KOPT-K1 (cell line): ENCODE measurements around the gene PPM1G.

ENCODE experiments used
- H3K27ac ChIP-seq: fragments of 200-600 bp; sonication (generic); 2 replicates; pipeline ENCODE4 v1.5.1; 2016; ENCODE audit warnings: antibody characterized with exemption, mild to moderate bottlenecking, low read depth, low read length; ENCODE audit not compliant: poor library complexity, severe bottlenecking
- H3K36me3 ChIP-seq: fragments of 200-600 bp; sonication (generic); 2 replicates; pipeline ENCODE4 v1.5.1; 2017; ENCODE audit warnings: antibody characterized with exemption, mild to moderate bottlenecking, low read length, moderate library complexity; ENCODE audit not compliant: insufficient read depth
- H3K9me3 ChIP-seq: fragments of 200-600 bp; sonication (generic); 2 replicates; pipeline ENCODE4 v1.5.1; 2017; ENCODE audit warnings: antibody characterized with exemption, low read length, mild to moderate bottlenecking; ENCODE audit not compliant: insufficient read depth, poor library complexity, severe bottlenecking

The PPM1G gene

GRCh38 chr2:27381577-27382181 lies 27.7 kb downstream of the PPM1G start:
- H3K9me3 ChIP-seq, result no peaks in the 10 kb centered on the region
- H3K36me3 ChIP-seq, result peaks cover 84% of the 10 kb centered on the region
- H3K27ac ChIP-seq, result peak overlapping the region; percentile 82

- Histone ChIP-seq H3K36me3 (peaks cover 84% of the 10 kb centered on the region), H3K9me3 (no peaks in the 10 kb centered on the region)
These were observed 28.5 kb downstream of the PPM1G start, which contains the start of gene ZNF513 for GRCh38 chr2:27380626-27381545. ZNF513 (minus strand) TSS chr2:27380734; CDS start chr2:27380526, 208 bp downstream.

GRCh38 chr2:27379836-27380625 lies 29.4 kb downstream of the PPM1G start:
- peaks cover 84% of the 10 kb centered on the region for H3K36me3 ChIP-seq
- H3K9me3 ChIP-seq, result no peaks in the 10 kb centered on the region
- H3K27ac ChIP-seq, result peak overlapping the region; percentile 82

More at GRCh38 chr2:27380626-27381545, 28.5 kb downstream of the PPM1G start, which contains the start of gene ZNF513:
- peak within 1 kb of the TSS; percentile 82 for H3K27ac ChIP-seq

- Histone ChIP-seq H3K27ac (peak overlapping the region; percentile 82), H3K36me3 (peaks cover 84% of the 10 kb centered on the region), H3K9me3 (no peaks in the 10 kb centered on the region)
These were observed 30.0 kb downstream of the PPM1G start for GRCh38 chr2:27379383-27379835.

- Histone ChIP-seq H3K36me3 (peaks cover 84% of the 10 kb centered on the region), H3K9me3 (no peaks in the 10 kb centered on the region), H3K27ac (no peak overlapping the region)
These were observed 30.5 kb downstream of the PPM1G start for GRCh38 chr2:27378809-27379290.

- Histone ChIP-seq H3K9me3 (no peaks in the 10 kb centered on the region), H3K36me3 (peaks cover 84% of the 10 kb centered on the region), H3K27ac (no peak overlapping the region)
These were observed 31.1 kb downstream of the PPM1G start for GRCh38 chr2:27378096-27378808.

- H3K27ac ChIP-seq, result no peak overlapping the region
These were observed 31.7 kb downstream of the PPM1G start for GRCh38 chr2:27377618-27378095.

GRCh38 chr2:27376866-27377617 lies 32.3 kb downstream of the PPM1G start:
- H3K36me3 ChIP-seq, result peaks cover 83% of the 10 kb centered on the region
- no peak overlapping the region for H3K27ac ChIP-seq
- H3K9me3 ChIP-seq, result no peaks in the 10 kb centered on the region

More at GRCh38 chr2:27377618-27378095, 31.7 kb downstream of the PPM1G start:
- Histone ChIP-seq H3K36me3 (peaks cover 84% of the 10 kb centered on the region), H3K9me3 (no peaks in the 10 kb centered on the region)

- peaks cover 76% of the 10 kb centered on the region for H3K36me3 ChIP-seq
- no peaks in the 10 kb centered on the region for H3K9me3 ChIP-seq
- no peak overlapping the region for H3K27ac ChIP-seq
These were observed 33.1 kb downstream of the PPM1G start for GRCh38 chr2:27376151-27376865.

GRCh38 chr2:27375513-27376099 lies 33.8 kb downstream of the PPM1G start:
- Histone ChIP-seq H3K36me3 (peaks cover 70% of the 10 kb centered on the region), H3K27ac (no peak overlapping the region), H3K9me3 (no peaks in the 10 kb centered on the region)

- no peaks in the 10 kb centered on the region for H3K9me3 ChIP-seq
- H3K36me3 ChIP-seq, result peaks cover 67% of the 10 kb centered on the region
- no peak overlapping the region for H3K27ac ChIP-seq
These were observed 35.8 kb downstream of the PPM1G start for GRCh38 chr2:27373567-27373966.

- H3K9me3 ChIP-seq, result no peaks in the 10 kb centered on the region
- peaks cover 67% of the 10 kb centered on the region for H3K36me3 ChIP-seq
- H3K27ac ChIP-seq, result no peak overlapping the region
These were observed 36.5 kb downstream of the PPM1G start for GRCh38 chr2:27372937-27373336.
